GM18519 (cell line): ENCODE results near the gene EIF4E.
"Not testable (repeated sequence)": the region's sequence is repeated elsewhere in the genome, so short reads cannot be mapped to it uniquely, and the experiment has no call there.

Experiments used
- ATAC-seq: cut with Tn5 transposase; IDR thresholded peaks from one replicate; pipeline ENCODE4 v1.9.1; 2021; ENCODE audit warnings: mild to moderate bottlenecking, moderate library complexity; ENCODE audit not compliant: unreplicated experiment, low FRiP score

EIF4E gene

GRCh38 chr4:98887145-98887544, 41.8 kb downstream of the EIF4E start:
- ATAC-seq = no peak

GRCh38 chr4:98886382-98886781, 42.6 kb downstream of the EIF4E start:
- ATAC-seq = not testable (repeated sequence)

GRCh38 chr4:98880884-98881283, 48.0 kb downstream of the EIF4E start:
- ATAC-seq = not testable (repeated sequence)

GRCh38 chr4:98879515-98879914, 49.4 kb downstream of the EIF4E start:
- ATAC-seq = no peak

- no peak for ATAC-seq
Observed at GRCh38 chr4:98873059-98873458, 55.9 kb downstream of the EIF4E start.

GRCh38 chr4:98872120-98872906, 56.6 kb downstream of the EIF4E start:
- not testable (repeated sequence) for ATAC-seq

- no peak for ATAC-seq
Observed at GRCh38 chr4:98867648-98868047, 61.3 kb downstream of the EIF4E start.

- no peak for ATAC-seq
Observed at GRCh38 chr4:98865059-98865458, 63.9 kb downstream of the EIF4E start.

- no peak for ATAC-seq
Observed at GRCh38 chr4:98864560-98864959, 64.4 kb downstream of the EIF4E start.

GRCh38 chr4:98862371-98862770, 66.6 kb downstream of the EIF4E start:
- no peak for ATAC-seq

- no peak for ATAC-seq
Observed at GRCh38 chr4:98861100-98861884, 67.6 kb downstream of the EIF4E start.

- ATAC-seq = no peak
Observed at GRCh38 chr4:98851806-98852205, 77.1 kb downstream of the EIF4E start.

- ATAC-seq = no peak
Observed at GRCh38 chr4:98850937-98851336, 78.0 kb downstream of the EIF4E start.

GRCh38 chr4:98848448-98848847, 80.5 kb downstream of the EIF4E start:
- no peak for ATAC-seq

GRCh38 chr4:98845960-98846359, 83.0 kb downstream of the EIF4E start:
- ATAC-seq = no peak

GRCh38 chr4:98842917-98843316, 86.0 kb downstream of the EIF4E start:
- not testable (repeated sequence) for ATAC-seq

- ATAC-seq = no peak
Observed at GRCh38 chr4:98838977-98839618, 89.8 kb downstream of the EIF4E start.

- ATAC-seq = no peak
Observed at GRCh38 chr4:98838531-98838930, 90.4 kb downstream of the EIF4E start.

GRCh38 chr4:98833384-98833783, 95.5 kb downstream of the EIF4E start:
- no peak for ATAC-seq

- ATAC-seq = not testable (repeated sequence)
Observed at GRCh38 chr4:98831036-98831435, 97.9 kb downstream of the EIF4E start.
